Measurements from ENCODE around the gene CENPF.

GRCh38 chr1:214615871-214616270 lies 12.9 kb downstream of the CENPF start:
- TF ChIP-seq REST (IDR thresholded peaks at IDR 0.05; ENCODE audit: low read depth) (no peak), YY1 (IDR thresholded peaks at IDR 0.05; ENCODE audit: low read depth) (no peak), RAD21 (IDR thresholded peaks at IDR 0.05; ENCODE audit: low read depth) (no peak)
- TF ChIP-seq, protein P1, sequence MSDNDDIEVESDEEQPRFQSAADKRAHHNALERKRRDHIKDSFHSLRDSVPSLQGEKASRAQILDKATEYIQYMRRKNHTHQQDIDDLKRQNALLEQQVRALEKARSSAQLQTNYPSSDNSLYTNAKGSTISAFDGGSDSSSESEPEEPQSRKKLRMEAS (IDR thresholded peaks at IDR 0.05): no peak

All from Ishikawa (cell line).